A204.1 (cell line): ENCODE data around the gene RASGEF1B.
"Not testable (repeated sequence)": the region's sequence is repeated elsewhere in the genome, so short reads cannot be mapped to it uniquely, and the experiment has no call there.

Source experiments
- FAIRE-seq: peaks from 2 replicates; lab custom pipeline; 2012; peaks lifted over from hg19 to GRCh38; lab: Jason Lieb, UNC

RASGEF1B gene

DNA sequence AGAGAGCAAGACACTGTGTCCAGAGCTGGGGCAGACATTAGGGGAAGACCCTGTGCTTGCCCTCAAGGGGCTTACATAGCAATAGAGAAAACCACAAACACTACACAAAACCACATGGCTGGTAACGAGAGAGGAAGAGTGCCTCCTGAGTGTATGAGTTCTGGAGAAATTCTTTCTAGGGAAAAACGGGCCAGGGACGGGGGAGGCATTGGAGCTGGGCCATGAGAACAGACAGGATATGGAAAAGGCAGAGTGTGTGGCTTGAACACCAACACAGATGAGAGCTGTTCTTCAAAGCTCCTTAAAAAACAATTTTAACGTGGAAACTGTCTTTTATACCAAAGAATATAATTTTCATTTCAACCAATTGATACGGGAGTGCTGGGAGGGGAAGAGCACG is 42.7 kb downstream of the RASGEF1B start:
- FAIRE-seq: no peak

- no peak for FAIRE-seq
Measured at GRCh38 chr4:81428002-81428401, 43.7 kb downstream of the RASGEF1B start.

GRCh38 chr4:81427344-81427821 is 44.3 kb downstream of the RASGEF1B start:
- no peak for FAIRE-seq

- no peak for FAIRE-seq
Measured at GRCh38 chr4:81426770-81427289, 44.9 kb downstream of the RASGEF1B start.

- FAIRE-seq: no peak
Measured at GRCh38 chr4:81424816-81425755, 46.6 kb downstream of the RASGEF1B start.

- FAIRE-seq: no peak
Measured at GRCh38 chr4:81424336-81424735, 47.4 kb downstream of the RASGEF1B start.

DNA sequence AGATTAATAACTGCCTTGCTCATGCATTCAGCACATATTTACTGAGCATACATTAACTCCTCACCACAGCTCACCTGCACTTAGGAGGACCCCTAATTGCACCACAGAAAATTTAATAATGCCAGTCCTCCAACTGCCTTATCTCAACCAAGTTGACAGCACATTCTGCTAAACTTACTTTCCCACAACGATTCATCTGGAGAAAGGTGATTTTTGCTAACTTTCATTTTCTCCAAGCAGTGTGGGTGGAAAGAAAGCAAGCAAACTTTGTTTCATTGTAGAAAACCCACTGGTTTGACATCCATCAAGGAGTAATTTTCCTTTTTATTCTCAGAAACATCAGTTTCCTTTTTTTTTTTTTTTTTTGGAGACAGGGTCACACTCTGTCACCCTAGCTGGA is 49.1 kb downstream of the RASGEF1B start:
- no peak for FAIRE-seq

DNA sequence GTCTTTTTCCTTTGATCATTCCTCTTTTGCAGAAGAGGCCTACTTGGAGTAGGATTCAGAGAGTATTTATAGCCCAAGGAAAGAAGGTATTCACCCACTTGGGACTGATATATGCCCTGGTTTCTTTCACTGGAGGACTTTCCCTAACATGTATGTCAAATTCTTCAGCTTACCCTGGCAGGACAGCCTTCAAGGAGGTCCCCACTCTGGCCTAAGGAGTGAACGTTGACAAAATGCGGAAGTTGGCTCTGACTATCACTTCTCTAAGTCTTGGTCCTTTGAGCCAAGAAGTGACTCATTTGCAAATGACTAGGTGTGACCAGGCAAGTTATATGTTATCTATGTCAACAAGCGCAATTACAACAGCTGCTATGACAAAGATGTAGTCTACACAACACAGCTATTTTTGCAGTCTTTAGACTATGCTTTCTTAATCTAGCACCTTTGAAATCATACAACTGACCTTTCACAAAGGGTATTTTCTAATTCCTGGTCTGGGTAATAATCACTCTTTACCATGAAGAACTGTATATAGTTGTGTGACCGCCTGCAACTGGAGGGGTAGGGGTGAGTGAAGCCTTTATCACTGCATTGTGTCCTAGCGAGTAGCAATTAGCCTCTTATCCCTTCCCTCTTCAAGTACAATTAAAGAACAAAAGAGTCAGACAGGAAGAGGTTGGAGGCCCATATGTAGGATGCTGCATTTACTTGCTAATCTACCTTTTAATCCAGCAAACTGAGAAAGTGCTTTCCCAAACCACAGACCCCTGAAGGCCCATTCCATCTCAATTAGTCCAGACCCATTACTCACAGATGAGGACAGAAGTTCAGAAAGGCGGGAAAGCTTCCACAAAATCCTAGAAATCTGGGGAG is 50.1 kb downstream of the RASGEF1B start:
- no peak for FAIRE-seq

DNA sequence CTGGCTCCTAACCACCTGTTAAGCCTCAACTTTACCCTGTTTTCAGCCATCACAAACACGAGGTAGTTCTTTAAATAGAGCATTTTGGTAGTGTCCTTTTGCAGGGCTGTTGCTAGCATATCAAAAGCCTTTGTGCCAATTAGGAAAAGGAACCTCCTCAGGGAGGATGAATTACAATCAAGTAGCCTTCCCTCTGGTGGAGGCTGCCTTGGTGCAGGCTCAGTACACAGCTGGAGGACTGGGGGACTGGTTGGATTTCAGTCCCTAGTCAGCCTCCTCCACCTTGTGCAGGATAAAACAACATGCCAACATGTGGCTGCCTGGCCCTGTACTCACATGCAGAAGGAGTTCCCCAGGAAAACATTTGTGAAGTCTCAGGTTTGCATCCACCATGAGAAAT is 53.1 kb downstream of the RASGEF1B start:
- FAIRE-seq: no peak

DNA sequence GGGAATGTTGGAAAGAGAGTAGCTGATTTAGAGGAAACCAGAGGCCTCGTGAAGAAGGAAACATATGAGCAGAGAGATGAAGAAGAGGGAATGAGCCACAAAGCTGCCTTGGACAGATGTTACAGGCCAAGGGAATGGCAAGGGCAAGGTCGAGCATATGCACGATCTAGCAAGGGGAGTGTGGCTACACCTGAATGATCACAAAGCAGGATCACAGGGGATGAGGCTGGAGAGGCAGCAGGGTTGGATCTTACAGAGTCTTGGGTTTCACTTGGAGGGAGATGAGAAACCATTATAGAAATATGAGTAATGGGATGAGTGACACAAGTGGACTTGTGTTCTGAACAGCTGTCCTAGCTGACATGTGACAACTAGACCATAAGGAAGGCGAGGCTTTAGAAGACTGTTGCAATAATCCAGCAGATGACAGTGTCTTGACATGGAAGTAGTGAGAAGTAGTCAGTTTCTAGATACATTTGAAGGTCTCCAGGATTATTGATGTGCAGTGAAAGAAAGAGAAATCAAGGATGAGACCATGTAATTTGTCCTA is 58.7 kb downstream of the RASGEF1B start:
- no peak for FAIRE-seq

- no peak for FAIRE-seq
Measured at GRCh38 chr4:81410680-81411079, 61.0 kb downstream of the RASGEF1B start.

DNA sequence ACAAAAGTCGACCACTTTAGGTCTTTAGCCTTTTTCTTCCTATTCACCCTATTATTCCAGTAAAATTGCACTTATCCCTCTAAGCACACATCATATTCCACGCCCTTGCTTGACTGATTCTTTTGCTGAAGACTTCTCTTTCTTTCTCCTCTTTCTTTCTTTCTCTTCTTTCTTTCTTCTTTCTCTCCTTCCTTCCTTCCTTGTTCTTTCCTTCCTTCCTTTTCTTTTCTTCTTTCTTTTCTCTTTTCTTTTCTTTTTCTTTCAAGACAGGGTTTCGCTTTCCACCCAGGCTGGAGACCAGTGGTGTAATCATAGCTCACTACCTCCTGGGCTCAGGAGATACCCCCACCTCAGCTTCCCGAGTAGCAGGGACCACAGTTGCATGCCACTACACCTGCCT is 61.9 kb downstream of the RASGEF1B start:
- no peak for FAIRE-seq

DNA sequence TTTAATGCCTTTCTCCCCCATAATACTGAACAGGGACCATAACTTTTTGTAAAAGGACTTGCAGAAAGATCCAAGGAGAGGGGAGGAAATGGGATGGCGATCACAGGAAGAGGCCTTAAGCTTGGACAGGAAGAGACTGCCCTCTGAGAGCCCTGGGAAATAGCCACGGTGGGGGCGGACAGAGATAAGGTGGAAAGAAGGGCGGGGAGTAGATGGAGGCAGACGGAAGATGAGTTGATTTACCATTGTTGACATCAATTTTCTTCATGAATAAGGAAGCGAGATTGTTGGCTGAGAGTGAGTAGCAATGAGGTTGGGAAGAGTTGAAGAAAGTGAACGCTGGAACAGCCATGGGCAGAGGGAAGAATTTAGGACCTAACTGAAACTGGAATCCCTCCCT is 63.4 kb downstream of the RASGEF1B start:
- FAIRE-seq: no peak

DNA sequence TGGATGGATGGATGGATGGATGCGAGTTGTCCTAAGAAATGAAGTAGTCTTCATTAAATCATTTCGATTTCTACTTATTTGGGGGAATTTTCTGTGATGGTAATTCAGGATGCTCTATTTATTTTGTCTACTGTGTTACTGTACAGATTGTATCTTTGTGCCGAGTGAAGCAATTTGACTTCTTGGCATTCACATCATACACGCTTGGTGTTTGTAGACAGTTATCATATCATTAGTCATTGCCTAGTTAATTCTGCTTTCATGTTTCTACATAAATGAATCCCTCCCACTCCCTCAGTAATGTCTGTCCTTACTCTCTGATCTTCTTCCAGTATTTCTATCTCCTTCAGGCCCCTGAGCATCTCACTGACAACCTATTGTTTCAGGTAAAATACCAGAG is 64.0 kb downstream of the RASGEF1B start:
- FAIRE-seq: no peak

- not testable (repeated sequence) for FAIRE-seq
Measured at GRCh38 chr4:81406481-81406880, 65.2 kb downstream of the RASGEF1B start.

DNA sequence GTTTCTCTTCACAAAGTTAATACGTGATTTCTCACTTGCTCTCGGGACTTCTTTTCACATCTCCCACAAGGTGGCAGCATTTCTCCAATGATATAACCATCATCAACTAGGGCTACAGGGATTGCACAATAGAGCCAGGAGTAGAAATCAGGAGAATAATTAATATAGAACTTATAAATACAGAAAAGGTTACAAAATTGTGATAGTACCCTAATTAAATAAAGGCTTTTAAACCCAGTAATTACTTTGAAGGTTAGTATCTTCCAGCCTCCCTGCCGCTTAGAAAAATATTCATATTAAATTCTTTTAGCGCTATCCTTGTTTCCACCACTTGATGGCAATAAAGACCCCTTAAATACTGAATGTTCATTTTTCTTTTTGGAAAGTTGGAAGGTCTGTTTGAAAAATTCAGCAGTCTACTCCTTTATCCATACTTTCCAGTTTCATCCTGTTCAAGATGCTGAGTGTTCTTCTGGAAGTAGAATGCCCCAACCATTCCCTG is 65.8 kb downstream of the RASGEF1B start:
- FAIRE-seq: peak; percentile 92

DNA sequence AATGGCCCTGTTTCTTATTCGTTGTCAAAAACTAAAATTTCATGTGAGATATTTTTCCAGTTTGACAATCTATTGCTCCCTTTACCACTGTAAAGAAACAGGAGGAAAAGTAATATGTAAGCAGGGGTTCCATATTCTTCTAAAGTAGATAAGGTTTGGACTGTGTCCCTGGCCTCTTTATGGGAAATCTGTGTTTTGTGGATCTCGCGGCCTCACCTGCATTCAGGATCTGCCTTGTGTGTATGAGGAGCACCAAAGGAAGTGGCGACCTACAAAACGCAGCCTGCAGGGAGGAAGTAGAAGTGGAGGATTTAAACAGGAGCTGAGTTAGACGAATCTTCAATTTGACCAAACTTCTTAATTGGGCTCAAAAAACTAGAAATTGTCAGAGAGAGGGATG is 67.0 kb downstream of the RASGEF1B start:
- no peak for FAIRE-seq

DNA sequence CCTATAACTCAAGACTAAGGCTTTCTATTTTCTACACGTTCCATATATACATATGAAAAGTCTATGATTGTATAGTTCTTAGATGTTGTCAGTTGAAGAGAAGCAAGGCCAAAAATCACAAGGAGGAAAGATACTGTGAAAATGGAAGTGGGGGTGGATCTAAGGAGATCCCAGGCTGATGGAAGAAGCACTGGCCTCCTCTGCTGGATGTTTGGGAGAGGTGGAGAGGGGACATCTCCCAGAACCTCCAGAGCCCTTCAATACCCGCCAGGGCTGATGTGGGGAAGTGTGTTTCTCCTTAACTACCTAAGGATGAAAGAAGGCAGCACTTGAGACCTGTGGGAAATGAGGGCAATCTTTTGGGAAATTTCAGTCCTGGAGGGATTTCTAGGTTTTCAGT is 67.4 kb downstream of the RASGEF1B start:
- no peak for FAIRE-seq

DNA sequence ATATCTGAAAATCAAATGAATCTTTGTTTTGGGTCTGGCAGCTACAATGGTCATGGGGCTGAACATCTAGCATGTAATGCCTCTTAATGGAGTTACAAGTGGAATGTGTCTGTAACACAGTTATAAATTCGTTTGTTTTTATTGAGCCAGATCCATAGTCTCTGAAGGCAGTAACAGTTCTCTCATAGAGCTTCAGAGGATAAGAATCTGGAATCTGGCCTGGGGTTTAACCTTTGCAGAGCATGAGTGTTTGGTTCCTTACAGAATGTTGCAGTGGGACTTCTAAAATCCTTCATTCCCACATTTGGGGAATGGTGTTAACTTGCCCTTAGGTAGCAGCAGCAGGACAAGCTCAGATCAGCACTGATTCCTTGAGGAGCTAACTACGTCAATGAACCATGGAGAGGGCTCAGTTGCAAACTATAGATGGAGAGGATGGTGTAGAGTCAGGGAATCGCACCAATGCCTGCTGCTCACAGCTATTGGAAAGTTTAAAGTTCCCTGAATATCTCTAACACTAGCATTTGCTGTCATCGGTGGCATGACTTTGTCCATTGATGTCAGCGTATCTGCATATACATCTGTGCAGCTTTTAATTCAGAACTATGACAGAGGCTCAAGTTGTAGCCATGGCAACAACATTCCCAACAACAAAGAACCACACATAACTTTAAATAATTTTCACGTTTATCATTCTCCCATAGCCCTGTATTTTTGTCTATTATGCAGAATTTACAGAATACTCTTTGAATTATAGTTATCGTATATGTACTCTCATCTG is 72.2 kb downstream of the RASGEF1B start:
- FAIRE-seq: no peak

GRCh38 chr4:81398379-81398778 is 73.3 kb downstream of the RASGEF1B start:
- no peak for FAIRE-seq

- FAIRE-seq: no peak
Measured at GRCh38 chr4:81397635-81398034, 74.1 kb downstream of the RASGEF1B start.

GRCh38 chr4:81395239-81395638 is 76.5 kb downstream of the RASGEF1B start:
- FAIRE-seq: no peak
